GM21576 (cell line): Measurements from ENCODE around the gene HOXC5.
"Not testable (repeated sequence)": the region's sequence is repeated elsewhere in the genome, so short reads cannot be mapped to it uniquely, and the experiment has no call there.

ENCODE experiments used
- ATAC-seq: cut with Tn5 transposase; IDR thresholded peaks from one replicate; pipeline ENCODE4 v1.9.1; 2021; ENCODE audit warnings: mild to moderate bottlenecking, moderate library complexity; ENCODE audit not compliant: unreplicated experiment

The HOXC5 gene

DNA sequence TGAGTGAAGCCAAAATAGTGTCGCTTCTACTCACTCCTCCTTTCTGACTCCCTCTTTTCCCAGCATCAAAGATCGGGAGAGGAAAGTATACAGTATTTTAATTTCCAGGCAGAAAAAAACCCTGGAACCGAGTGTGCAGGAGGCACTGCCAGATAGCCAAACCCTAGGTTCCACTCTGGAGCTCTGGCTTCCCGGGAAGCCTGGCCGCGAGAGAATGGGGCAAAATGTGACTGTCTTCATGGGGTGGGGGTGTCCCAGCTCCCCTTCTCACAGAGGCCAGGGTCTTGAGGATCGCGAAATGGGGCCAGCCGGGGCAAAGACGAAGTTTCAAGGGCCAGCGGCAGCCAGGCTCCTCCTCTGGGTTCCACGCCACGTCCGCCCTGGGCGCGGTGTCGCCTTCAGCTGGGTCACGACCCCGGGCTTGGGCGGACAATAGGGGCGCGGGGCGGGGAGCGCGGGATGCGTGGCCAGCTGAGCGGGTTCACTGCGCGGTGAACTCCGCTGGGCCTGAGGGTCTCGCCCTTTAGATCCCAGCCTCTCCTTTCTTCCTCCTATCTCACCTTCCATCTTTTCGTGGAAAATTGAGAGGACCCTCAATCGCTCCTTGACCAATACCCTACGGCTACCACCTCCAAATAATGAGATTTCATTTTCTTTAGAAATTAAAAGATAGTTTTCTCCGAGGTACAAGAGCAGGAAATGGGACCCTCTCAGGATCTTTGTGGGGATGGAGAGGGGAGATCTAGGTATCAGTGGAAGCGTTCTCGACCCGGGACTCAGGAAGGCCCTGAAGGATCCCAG lies 27.5 kb downstream of the HOXC5 start:
- no peak for ATAC-seq

DNA sequence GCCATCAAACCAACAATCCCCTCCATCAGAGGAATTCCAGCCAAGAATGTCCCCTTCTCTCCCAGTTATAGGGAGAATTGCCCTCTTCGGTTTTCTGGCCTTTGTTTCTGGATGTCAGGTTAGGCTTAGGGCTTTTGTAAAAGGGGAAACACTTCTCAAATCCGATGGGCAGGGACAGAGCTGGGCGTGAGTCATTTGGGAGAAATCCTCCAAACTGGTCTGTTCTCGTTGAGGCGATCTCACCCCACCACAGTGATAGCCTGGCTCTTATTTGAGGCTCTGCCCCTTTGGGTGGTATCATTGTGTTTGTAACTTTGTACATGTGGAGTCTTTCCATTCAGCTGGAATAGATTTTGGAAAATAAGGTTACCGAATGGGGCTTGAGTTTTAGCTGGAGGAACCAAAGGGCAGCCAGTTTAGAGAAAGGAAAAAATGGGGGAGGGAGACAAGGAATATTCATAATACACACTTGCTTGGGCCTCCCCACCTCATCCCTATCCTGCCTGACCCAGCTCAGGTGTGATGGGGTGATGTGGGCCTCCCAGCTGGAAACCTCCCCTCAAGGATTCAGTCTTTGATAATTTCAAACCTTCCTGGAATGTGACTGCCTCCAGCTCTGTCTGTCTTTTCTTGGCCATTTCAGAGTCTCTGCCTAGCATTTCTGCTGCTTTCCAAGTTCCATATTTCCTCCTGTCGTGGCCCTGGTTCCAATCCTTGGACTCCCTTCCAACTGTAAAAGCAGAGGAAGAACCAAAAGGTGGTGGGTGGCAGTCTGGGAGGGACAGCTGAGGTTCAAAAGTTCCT lies 28.3 kb downstream of the HOXC5 start:
- ATAC-seq: no peak

DNA sequence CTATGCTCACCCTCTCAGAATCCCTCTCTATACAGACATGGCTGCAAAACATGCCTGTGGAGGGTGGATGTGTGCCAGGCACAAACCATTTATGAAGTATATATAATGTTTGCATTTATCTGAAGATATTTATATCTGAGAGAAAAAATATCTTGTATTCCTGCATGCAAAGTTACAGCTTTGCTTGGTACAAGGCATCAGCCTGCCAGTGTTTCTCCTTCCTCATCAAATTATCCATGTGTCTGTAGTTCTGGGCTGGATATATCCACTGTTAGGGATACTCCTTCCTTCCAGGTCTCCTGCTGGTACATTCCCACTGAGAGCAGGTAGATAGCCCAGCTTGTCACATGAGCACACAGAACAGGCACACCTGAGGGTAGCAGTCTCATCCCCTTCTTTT lies 32.8 kb downstream of the HOXC5 start:
- no peak for ATAC-seq

DNA sequence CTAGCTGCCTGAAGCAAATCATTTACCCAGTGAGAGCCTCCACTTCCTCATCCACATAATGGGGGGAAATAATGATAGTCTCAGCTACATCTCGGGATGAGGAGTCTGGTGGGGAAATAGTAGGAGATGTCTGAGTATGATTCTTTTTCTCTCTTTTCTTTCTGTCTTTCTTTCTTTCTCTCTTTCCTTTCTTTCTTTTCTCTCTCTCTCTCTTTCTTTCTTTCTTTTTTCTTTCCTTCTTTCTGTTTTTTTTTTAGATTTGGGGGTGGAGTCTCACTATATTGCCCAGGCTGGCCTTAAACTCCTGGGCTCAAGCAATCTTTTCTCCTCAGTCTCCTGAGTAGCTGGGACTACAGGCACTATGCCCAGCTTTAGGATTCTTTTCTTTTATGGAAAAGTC lies 33.6 kb downstream of the HOXC5 start:
- ATAC-seq: no peak

DNA sequence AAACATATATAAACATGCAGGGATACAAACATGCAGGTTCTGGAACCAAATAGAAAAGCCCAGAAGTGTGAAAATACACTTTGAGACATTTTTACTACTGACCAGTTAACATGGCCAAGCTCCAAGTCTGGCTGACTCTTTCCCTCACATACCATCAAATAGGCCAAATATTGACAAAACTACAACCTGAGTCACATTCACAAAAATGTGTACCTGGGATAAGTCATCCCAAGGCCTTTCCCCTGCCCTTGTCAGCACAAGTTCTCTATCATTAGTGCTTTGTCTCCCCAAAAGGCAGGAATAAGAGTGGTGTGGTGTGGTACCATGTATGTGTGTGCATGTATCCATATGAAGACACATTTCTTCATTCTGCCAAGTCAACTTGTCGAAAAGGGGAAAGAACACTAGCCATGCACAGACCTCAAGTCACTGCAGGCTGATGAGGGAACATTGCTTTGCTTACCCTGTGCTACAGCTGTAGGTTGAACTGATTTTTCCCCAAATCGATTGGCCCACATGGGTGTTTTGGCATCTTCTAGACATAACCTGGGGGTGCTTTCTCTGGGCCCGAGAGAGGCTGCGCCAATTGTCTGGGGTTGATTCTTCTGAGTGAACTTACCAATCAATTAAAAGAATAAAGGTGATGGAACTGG lies 35.7 kb downstream of the HOXC5 start:
- ATAC-seq: no peak

DNA sequence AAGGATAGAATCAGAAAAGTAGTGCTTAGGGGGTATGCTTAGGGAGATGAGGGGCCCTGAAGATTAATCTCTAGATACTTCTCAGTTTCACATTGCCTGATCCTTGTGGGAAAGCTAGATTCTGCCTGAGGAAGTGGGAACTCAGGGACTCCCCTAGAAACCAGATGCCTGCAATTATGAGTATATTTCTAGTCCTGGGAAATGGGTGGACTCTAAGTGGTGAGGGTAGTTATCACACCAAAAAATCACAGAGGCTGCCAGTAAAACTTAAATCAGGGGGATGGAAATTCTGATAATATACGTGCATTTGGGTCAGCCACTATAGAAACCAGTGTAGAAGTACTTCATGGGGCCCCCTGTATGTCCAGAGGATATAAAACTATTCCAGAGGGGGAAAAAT lies 39.1 kb downstream of the HOXC5 start:
- ATAC-seq: no peak

DNA sequence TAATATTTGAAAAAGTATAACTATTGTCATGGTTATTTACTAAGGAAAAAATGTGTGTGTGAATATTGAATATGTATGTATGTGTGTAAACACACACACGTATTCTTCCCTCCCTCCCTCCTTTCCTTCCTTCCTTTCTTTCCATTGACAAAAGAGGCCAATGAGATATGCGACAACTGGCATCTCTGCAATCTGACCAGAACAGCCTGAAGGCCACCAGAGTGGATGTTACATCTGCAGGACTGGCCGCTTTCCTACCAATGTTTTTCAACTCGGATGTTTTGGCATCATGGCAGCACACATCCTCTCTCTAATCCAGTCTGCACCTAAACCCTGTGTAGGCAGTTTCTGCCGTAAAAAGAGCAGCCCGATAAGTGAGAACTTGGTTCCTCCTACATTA lies 41.5 kb downstream of the HOXC5 start:
- no peak for ATAC-seq

DNA sequence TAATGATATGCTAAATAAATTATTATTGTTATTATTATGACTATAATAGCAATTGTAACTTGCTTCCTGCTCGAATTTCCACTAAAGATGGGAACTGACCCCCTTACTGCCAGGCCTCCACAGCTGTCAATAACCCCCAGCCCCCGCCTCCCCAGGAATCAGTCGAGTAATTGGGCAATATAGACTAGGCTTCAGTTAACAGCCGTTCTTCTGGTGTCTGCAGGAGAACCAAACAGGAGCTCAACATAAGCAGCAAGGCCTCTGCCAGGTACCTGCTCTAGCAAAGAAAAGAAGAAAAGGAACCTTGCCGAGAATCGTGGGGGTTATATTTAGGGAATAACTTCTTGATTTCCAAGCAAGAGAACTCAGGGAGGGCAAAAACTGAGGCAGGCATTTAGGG lies 42.6 kb downstream of the HOXC5 start:
- no peak for ATAC-seq

DNA sequence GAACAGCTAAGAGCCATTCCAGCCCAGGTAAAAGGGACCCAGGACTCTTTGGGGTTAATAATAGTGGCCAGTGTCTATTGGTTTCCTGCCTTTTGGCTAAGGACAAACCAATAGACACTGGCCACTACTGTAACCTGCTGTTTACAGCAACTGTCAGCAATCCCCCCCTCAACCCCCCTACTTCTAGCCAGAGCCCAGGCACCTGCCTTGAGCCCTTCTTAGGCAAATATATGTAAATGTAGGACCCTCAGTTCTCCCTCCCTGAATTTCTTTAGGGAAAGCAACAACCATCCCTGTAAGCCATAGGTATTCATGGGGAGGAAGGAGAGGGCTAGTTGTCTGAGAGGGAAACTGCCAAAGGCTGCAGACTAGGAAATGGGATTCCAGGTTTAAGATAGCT lies 43.1 kb downstream of the HOXC5 start:
- no peak for ATAC-seq

DNA sequence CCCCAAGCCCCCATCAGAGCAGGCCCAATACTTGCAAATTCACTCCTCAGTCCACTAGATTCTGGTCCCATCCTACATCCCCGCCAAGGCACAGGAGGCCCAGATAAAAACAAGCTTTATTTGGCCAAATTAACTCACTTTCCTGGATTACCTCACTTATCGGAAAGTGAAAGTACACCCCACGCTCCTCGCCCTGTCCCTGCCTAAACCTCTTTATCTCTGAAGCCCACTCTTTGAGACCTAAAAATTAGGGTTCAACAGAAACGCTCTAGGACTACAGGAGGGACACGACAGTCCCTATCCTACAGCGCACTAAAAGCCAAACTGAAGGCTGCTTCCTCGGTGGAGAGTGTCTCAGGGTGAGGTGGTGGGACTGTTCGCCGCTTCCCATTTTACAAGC lies 45.0 kb downstream of the HOXC5 start:
- not testable (repeated sequence) for ATAC-seq

DNA sequence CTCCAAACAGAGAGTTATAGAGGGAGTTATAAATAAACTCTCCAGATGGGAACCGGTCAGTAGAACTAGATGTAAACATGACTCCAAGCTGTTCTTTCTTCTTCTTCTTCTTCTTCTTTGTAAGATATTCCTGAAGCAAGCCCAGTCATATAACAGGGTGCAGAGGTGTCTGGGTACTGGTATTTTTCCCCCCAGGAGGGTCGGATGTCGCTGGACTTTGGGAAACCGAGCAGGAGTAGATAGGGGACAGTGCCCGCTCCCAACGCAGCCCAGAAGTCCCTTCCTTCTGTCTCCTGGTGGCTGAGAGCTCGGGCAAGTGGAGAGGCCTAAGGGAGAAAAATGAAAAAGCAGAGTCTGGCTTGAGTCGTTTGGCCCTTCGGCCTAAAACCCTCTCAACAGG lies 46.3 kb downstream of the HOXC5 start:
- ATAC-seq: not testable (repeated sequence)

DNA sequence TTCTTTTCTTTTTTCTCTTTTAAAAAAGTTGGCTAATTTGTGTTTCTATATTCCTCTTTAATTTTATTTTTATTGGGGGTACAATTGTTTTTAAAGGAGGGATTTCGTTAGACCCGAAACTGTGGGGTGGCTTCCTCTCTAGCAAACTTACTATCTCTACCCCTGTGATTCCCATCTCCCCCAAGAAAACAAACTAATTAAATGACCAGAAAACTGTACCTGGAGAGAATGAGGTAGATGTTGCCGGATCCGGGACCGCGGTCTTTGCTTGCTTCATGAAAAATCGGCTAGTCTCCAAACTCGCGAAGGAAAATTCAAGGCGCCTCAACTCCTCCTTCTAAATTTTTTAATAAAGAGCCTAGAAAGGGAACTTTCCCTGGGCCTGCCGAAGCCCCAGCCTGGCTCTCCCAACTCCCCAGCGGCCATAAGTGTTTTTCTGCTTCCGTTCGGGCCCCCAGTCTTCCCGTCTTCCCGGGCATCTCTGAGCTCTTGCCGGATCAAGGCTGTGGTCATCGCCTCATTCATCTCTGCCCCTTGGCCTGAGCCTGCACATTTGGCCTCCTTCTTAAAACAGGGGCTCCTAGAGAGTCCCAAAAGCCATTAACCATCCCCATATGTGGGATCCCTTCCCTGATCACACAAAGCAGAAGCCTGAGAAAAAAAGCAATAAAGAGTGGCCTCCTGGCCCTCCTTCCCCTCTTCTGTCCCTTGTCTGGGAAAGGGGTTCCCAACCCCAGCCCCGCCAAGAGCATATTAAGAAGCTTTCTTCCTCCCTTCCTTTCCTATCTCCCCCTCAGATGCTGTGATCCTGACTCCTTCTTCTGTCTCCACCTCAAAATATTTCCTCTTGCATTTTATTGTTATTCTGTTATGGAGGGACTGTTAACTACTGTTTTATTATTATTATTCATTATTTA lies 47.4 kb downstream of the HOXC5 start:
- not testable (repeated sequence) for ATAC-seq

DNA sequence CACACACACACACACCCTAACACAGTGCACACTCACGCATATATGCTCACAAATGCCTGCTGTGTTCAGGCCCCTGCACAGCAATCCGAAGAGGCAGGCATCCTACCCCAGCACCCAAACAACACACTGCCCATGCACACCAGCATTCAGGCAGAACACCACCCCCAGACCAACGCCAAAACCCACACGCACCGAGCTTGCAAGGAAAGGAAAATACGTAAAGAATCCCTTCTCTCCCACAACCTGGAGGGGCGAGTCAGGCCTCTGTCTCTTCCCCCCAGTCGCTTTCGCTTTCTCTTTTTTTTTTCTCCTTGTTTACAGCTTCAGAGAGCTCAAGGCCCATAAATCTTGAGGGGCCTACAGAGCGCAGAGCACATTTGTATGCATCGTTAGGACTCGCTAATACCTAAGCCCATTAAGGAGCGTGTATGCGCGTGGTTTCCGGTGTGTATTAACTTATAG lies 48.2 kb downstream of the HOXC5 start:
- ATAC-seq: not testable (repeated sequence)

DNA sequence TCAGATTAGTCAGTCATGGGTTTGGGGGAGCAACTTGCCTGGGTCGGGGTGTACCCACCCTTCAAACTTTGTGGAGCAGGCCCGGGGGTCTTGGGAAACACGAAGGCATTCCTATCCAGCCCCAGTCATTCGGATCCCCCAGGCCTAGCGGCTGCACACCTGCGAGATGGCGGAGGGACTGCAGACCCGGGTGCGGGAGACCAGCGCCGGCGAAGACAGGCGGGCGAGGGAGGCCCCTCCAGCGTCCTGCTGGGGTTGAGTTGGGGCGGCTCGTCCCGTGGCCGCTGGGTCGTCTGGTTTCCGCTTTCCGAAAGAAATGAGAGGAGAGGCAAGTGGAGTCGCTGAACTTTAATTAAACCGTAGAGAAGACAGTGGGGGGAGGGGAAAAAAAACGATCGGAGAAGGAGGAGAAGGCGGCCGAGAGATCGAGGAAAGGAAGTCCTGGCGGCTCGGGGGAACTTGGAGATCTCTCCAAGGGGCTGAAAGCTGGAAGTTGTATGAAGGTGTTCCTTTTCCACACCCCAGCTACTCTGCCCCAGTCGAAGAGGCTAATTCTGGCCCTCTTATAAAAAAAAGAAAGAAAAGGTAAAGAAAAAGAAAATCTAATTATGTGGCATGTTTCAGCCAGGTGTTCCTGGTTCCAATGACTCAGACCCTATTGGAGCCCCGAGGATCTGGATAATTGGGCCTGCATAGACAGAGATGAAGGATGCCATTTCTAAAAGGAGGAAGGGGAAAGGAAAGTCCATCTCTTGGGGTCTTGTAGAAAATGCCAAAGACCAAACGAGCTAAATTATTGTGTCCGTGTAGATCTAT lies 48.9 kb downstream of the HOXC5 start:
- ATAC-seq: not testable (repeated sequence)

DNA sequence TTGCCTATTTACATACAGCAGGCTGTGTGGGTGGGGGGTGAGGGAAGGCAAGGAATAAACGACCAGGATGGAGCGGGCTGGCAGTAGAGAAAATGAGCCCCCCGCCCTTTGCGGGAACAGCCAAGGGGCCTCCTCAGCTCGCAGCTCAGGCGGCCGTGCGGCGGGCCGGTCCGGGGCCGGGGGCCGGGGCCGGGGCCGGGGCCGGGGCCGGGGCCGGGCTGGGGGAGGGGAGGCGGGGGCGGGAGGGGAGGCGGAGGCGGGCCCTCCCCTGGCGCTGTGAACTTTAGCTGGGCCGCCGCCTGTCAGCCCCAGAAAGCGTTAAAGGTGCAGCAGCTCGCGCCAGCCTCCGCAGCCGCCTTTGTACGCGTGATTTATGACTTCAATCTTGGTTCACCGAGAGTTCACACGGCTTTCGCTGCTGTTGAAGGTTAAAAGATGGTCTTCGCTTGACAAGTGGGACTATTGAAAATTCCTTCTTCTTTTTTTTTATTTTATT lies 49.6 kb downstream of the HOXC5 start:
- no peak for ATAC-seq
